Left hindlimb (tissue), 1 donor: ENCODE measurements around the gene CFAP57.
"Not testable (repeated sequence)": the region's sequence is repeated elsewhere in the genome, so short reads cannot be mapped to it uniquely, and the experiment has no call there.

Experiments
- DNase-seq: peaks from one replicate; pipeline ENCODE4 v3.0.0-alpha.2; 2018

The CFAP57 gene

DNA sequence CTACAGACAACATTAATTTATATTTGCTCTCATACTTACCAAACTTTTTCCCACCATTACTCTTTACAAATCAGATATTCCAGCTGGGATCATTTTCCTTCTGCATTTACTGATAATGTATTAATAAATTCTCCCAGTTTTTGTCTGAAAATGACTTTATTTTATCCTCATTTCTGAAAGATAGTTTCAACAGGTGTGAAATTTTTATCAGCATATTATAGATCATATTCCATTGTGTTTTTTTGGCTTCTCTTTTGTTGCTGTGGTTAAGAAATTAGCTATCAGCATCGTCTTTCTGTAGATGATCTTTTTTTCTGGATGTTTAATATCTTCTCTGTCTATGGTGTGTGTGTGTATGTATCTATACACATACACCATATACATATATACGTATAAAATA is 2.7 kb downstream of the CFAP57 start:
- DNase-seq, result no peak

DNA sequence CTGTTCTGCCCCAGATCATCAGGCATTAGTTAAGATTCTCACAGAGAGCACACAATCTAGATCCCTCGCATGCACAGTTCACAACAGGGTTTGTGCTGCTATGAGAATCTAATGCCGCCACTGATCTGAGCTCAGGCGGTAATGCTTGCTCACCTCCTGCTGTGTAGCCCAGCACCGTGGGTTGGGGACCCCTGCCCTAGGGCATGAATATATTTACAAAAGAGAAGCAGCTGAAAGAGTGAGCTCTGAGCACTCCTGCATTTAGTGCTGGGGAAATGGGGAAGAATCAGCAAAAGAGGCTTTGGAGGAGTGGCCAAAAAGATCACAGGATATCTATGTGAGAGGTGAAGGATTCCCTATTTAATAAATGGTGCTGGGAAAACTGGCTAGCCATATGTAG is 5.6 kb downstream of the CFAP57 start:
- DNase-seq, result no peak

DNA sequence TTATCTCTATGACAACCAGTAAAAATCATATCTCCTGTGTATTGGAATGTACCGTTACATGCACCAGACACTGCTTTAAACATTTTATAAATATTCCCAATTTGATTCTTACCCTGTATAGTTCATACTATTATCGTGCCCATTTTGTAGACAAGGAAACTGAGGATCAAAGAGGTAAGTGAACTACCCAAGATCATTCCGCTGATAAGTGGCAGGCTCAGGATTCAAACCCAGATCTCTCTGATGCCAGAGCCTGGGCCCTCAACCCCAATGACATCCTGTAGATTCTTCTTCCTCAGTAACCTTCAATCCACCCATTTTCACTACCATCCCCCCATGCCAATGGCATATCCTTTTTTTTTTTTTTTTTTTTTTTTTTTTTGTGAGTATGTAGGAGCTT is 12.3 kb downstream of the CFAP57 start:
- DNase-seq, result no peak

DNA sequence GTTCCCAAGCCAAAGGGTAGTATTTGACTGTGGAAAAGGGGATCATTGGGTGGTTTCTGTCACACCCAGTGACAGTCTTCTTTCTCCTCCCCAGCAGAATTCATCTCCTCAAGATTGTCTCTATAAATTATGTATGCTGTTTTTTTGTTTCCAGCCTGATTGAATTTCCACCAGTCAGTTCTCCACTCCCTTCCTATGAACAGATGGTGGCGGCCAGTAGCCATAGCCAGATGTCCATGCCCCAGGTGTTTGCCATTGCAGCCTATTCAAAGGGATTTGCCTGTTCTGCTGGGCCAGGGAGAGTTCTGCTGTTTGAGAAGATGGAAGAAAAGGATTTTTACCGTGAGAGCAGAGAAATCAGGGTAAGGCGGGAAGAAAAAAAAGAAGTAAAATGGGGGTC is 12.9 kb downstream of the CFAP57 start:
- no peak for DNase-seq

DNA sequence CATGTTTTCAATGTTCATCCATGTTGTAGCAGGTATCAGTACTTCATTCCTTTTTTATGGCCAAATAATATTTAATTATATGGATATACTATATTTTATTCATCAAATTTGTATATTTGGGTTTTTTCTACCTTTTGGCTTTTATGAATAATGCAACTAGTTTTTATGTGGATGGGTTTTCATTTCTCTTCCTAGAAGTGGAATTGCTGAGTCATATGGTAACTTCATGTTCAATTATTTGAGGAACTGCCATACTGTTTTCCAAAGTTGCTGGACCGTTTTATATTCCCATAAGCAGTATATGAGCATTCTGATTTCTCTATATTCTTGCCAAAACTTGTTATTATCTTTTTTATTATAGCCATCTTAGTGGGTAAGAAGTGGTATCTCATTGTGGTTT is 16.0 kb downstream of the CFAP57 start:
- no peak for DNase-seq

DNA sequence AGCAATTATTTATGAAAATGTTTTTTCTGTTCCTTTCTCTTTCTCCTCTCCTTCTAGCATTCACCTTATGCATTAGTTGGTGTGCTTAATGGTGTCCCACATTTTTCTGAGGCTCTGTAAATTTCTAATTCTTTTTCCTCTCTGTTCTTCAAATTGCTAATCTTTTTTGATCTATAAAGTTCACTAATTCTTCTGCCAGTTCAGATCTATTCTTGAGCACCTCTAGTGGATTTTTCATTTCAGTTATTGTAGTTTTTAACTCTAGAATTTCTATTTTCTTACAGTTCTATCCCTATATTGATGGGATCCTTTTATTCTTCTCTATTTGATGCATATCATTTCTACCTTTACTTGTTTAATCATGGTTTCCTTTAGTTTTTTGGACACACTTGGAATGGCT is 22.4 kb downstream of the CFAP57 start:
- DNase-seq, result no peak

DNA sequence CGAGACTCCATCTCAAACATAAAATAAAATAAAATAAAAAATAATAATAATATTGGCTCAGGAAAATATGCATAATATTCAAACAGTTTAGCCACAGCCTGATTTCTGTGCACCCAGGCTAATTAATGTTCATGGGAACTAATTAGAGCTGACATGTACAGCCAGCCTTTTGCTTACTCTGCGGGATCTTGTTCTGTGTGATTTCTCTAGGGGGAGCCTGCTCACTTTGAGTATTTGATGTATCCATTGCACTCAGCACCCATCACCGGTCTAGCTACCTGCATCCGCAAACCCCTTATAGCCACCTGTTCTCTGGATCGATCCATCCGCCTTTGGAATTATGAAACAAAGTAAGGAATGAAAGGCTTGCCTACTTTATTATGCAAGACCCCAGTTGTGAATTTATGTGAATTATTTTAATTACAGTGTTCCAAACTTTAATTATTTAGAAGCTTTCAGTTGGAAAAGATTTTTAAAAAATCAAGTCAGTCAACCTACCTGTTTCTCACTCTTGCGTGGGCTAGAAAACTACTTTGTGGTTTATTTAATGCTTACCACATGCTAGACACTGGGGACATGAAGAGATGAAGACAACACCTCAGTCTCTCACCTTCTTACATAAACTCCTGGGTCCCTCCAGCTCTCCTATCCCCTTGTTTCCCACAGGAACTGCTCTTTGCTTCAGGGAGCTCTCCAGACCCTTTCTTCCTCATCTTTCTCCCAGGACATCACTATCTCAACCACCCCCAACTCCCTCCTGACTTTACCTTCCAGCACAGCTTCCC is 25.4 kb downstream of the CFAP57 start:
- DNase-seq, result no peak

DNA sequence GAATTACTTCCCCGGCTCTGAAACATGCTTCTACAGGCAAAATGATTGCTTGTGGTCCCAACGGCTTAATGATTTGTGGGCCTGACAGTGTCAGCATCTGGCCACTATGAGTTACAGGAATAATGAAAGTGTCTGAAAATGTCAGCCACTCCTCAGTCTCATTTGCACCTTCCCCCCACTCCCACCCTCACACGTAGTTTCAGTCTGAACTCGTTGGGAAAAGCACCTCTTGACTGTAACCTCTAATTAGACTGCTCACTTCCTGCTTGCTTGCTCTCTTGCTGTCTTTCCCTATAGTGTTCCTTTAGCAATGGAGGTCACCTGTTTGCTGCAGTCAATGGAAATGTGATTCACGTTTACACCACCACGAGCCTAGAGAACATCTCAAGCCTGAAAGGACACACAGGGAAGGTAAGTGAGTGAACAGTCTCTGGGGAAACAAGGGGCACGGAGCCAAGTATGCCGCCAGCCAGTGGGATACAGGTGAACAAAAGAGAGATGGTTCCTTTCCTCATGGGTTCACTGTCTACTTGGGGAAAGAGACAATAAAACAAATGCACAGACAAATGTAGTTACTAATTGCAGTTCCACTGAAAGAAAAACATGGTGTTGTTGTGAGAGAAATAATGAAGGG is 27.1 kb downstream of the CFAP57 start:
- DNase-seq, result no peak

DNA sequence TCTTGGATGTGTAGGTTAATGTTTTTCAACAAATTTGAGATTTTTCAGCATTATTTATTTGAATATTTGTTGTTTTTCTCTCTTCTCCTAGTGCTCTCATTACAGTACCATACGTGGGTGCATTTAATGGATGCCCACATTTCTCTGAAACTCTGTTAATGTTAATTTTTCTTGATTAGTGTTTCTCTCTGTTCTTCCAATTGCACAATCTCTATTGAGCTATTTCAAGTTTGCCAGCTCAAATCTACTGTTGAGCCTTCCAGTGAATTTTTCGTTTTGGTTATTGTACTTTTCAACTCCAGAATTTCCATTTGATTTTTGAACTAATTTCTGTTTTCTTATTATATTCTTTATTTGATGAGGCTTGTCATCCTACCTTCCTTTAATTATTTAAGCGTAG is 31.7 kb downstream of the CFAP57 start:
- no peak for DNase-seq

DNA sequence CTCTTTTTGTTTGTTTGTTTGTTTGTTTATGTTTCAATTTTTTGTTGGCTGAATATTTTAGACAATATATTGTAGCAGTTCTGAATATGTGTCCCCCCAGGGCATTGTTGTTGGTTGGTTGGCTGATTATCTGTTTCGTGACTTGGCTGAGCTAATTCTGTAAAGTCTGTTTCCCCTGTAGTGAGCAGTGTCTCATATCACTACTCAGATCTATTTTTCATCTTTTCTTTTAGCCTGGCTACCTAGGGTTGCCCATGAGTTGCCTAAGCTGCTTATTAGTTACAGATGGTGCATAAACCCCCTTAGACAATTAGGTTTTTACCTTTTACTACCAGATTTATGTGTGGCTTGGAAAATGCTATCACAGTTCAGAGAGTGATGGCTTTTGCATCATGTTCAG is 32.3 kb downstream of the CFAP57 start:
- no peak for DNase-seq

DNA sequence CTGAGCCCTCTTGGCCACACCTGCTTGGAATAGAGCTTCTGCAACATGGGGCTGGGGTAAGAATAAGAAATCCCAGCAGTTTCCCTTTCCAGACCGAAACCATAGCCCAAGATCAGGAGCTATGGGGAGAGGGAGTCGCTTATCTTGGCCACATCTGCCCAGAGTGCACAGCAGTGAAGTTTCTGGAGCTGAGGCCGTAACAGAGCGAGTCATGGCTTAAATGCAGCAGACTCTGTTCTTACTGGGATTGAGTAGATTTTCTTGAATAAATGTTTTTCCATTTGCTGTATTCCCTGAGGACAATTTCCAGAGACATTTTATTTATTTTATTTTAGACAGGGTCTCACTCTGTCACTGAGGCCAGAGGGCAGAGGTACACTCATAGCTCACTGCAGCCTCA is 33.5 kb downstream of the CFAP57 start:
- DNase-seq, result no peak

DNA sequence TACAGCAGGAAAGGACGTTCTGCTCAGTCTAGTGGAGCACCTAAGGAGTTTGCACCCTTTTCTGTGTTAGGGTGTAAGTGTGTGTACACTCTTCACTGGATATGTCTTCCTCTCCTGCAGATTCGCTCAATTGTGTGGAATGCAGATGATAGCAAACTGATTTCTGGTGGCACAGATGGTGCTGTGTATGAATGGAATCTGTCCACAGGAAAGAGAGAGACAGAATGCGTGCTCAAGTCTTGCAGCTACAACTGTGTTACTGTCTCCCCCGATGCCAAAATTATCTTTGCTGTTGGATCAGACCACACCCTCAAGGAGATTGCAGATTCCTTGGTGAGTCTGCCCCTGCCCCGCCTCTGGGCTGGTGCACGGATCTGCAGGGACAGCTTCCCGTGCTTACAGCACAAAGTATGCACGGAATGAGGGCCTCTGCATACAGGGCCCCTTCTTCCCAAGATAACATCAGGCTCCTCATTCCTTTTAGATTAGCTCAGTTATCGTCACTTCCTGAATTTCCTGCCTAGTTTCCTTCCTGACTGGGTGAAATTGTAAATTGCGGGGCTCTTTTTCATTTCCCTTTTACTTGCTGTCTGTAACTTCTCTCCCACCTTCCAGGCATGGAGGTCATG is 34.6 kb downstream of the CFAP57 start:
- peak; percentile 49 for DNase-seq

DNA sequence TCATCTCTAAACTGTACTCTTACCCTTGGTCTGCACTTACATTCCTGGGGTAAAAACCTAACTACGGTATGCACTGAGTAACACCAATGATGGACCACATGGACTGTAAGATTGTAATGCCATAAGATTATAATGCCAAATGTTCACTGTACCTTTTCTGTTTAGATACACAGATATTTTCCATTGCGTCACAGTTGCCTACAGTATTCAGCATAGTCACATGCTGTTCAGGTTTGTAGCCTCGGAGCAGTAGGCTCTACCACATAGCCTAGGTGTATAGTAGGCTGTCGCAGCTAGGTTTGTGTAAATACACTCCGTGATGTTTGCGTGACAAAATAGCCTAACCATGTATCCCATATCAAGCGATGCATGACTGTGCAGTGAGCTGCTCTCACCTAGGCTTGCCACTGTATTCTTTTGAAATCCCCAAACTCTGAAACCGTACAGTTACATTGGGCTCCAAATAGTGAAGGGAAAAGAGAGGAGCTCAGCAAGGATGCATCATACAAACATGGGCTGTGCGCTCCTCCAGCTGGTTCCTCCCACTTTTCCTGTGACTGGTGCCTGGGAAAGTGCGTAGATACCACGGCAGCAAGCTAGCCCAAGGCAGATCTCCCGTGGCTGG is 35.2 kb downstream of the CFAP57 start:
- no peak for DNase-seq

DNA sequence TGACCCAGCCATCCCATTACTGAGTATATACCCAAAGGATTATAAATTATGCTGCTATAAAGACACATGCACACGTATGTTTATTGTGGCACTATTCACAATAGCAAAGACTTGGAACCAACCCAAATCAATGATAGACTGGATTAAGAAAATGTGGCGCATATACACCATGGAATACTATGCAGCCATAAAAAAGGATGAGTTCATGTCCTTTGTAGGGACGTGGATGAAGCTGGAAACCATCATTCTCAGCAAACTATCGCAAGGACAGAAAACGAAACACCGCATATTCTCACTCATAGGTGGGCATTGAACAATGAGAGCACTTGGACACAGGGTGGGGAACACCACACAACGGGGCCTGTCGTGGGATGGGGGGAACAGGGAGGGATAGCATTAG is 36.1 kb downstream of the CFAP57 start:
- DNase-seq, result not testable (repeated sequence)

DNA sequence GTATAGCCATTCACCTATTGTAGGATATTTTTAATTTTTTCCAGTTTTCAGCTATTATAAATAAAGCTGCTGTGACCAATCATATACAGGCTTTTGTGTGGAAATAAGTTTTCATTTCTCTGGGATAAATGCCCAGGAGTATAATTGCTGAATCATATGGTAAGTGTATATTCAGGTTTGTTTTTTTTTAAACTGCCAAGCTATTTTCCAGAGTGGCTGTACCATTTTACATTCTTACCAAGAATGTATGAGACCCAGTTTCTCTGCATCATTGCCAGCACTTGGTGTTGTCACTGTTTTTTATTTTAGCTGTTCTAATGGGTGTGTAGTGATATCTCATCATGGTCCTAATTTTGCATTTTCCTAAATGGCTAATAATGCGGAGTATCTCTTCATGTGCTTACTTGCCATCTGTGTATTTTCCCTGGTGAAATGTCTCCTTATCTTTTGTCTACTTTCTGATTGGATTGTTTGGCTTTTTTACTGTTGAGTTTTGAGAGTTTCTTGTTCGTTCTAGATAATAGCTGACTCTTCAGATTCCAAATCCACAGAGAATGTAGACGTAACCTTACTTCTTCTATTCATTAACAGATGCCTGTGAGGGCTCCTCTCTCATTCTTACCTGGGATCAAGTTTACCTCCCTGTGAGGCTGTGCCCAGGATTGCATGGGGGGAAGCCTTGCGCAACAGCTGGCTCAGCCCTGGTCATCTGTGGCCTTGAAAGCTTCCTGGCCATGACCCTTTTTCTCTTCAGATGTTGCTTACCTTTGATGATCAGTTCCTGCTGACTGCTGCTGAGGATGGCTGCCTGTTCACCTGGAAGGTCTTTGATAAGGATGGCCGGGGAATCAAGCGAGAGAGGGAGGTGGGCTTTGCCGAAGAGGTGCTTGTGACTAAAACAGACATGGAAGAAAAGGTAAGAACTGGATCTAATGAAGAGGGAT is 42.6 kb downstream of the CFAP57 start:
- DNase-seq, result no peak

DNA sequence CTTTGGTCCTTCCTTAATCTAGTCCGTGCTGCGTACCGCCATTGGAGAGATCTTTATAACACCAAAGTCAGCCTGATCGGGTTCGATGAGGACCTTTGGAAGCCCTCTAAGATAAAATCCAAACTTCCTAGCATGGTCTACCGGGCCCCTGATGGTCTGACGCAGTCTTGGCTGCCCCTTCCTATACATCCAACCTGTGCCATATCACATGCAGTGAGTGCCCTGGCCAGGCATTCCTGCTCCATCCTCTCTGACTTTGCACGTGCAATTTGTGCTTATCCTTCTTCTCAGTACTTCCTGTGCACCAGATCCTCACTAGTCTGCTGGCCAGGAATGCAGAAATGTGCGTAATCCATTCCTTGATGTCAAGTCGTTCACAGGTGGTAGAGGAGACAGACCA is 45.6 kb downstream of the CFAP57 start:
- no peak for DNase-seq

DNA sequence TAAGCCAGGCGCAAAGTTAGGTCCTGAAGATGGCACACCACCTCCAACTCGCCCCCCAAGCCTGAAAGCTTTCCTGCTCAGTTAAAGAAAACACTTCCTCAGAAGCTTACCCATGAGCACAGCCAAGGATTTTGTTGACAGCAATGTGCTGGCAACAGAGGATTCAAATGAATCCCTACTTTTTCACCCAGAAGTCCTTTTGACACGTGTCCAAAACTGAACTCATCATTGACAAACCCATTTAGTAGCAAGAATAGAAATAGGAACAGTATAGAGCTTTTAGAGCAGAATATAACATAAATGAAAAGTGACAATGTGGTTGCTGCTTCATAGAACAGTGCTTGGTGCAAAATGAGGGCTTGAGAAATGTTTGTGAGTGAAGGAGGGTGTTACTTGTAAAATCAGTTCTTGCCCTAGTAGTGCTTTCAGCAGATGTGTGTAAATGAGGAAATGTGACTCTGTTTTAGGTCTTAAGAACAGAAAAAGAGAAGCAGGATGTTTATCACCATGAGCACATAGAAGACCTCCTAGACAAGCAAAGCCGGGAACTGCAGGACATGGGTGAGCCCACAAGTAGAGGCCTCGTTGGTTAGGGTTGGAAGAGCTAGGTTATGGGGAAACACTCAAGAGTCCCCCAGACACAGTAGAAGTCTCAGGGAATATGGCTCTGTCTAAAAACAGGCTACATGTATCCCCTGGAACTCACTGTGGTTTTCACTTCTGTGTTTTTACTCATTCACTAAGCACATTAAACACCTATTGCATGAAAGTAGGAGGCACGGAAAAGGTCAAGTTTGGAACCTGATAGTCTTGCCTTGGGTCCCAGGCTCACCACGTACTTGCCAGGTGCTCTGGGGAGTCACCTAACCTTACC is 49.0 kb downstream of the CFAP57 start:
- DNase-seq, result no peak

DNA sequence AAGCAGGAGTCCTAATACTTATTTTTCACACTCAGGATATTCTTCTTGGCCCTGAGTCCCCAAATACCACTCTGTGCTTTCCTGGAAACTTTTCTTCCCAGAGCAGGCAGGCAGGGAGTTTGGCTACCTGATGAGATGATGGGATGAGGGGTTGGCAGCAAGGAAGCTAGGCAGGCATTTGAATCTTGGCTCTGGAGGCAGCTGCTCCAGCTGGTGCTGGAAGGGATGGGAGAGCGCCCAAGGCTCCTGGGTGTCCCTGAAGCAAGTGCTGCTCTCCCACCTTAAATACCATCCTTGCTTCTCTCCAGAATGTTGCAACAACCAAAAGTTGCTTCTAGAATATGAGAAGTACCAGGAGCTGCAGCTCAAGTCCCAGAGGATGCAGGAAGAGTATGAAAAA is 49.7 kb downstream of the CFAP57 start:
- DNase-seq, result no peak

DNA sequence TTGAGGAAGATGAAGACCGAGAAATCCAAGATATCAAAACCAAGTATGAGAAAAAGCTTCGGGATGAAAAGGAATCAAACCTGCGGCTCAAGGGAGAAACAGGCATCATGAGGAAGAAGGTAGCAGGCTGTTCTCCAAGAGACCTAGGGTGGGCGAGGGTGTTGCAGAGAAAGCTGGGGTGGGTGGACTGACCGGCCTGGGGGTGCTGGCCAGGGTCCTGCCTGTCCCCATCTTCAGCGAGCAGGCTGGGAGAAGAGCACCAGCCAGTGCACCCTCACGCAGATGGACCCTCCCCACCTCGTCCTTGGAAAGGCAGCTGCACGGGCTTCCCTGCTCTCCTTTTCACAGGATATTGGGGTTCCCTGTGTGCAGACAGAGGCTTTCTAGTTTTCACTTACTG is 50.7 kb downstream of the CFAP57 start:
- no peak for DNase-seq

DNA sequence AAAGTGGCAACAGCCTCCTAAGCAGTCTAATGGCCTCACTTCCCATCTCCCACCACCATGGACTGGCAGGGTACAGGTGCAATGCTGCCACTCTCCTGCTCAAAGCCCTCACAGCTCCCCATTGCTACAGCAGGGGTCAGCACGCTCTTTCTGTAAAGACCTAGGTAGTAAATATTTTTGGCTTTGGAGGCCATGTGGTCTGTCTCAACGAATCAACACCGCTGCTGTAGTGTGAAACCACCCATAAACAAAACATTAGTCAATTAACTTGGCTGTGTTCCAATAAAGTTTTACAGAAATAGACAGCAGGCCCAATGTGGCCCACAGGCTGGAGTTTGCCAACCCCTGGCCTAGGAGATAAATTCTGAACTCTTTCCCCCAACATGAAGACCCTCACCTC is 53.0 kb downstream of the CFAP57 start:
- DNase-seq, result no peak

DNA sequence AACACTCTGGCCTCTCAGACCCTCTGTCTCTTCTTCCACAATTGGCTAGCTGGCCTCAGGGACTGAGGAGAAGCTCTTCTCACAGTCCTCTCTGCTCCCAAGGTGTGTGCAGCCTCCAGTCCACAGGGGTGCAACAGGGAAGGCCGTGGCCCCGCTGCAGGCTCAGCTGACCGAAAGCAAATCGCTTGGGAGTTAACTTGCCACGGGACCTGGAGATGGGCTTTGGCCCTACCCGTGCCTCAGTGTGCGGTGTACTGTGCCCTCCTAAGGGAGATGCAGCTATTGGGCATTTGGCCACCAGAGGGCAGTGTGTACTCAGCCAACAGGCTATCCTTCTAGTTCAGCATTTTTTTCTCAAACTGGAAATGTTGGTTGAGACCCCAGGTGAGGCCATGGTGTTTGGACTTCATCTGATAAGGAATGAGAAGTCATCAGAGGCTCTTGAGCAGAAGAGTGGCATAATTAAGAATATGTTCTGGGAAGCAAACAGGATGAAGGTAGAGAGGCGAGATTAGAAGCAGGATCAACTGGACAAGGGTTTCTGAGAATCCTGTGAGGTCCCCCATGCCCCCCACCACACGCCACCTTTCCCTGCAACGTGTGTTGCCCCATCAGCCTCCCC is 55.1 kb downstream of the CFAP57 start:
- peak; percentile 73 for DNase-seq
